GM21381 (cell line): ENCODE results near the gene CRCP.
"Not testable (repeated sequence)": the region's sequence is repeated elsewhere in the genome, so short reads cannot be mapped to it uniquely, and the experiment has no call there.

Experiments
- ATAC-seq: cut with Tn5 transposase; IDR thresholded peaks from one replicate; pipeline ENCODE4 v1.9.1; 2021; ENCODE audit warnings: mild to moderate bottlenecking, moderate library complexity; ENCODE audit not compliant: unreplicated experiment

The CRCP gene

GRCh38 chr7:66152371-66153191 lies 37.9 kb downstream of the CRCP start:
- ATAC-seq, result no peak

GRCh38 chr7:66153691-66154090 lies 39.0 kb downstream of the CRCP start:
- no peak for ATAC-seq

GRCh38 chr7:66156035-66156434 lies 41.4 kb downstream of the CRCP start:
- not testable (repeated sequence) for ATAC-seq

- no peak for ATAC-seq
Observed at GRCh38 chr7:66157060-66157459, 42.4 kb downstream of the CRCP start.

- ATAC-seq, result no peak
Observed at GRCh38 chr7:66162622-66163021, 48.0 kb downstream of the CRCP start.

- no peak for ATAC-seq
Observed at GRCh38 chr7:66163186-66163610, 48.6 kb downstream of the CRCP start.

- ATAC-seq, result no peak
Observed at GRCh38 chr7:66164356-66164755, 49.7 kb downstream of the CRCP start.

- no peak for ATAC-seq
Observed at GRCh38 chr7:66167773-66168387, 53.2 kb downstream of the CRCP start.

- no peak for ATAC-seq
Observed at GRCh38 chr7:66169616-66170015, 55.0 kb downstream of the CRCP start.

- no peak for ATAC-seq
Observed at GRCh38 chr7:66170309-66171231, 55.9 kb downstream of the CRCP start.

GRCh38 chr7:66172536-66173401 lies 58.1 kb downstream of the CRCP start:
- ATAC-seq, result not testable (repeated sequence)

GRCh38 chr7:66173856-66174255 lies 59.2 kb downstream of the CRCP start:
- no peak for ATAC-seq

GRCh38 chr7:66175006-66175405 lies 60.4 kb downstream of the CRCP start:
- ATAC-seq, result not testable (repeated sequence)

- ATAC-seq, result no peak
Observed at GRCh38 chr7:66176914-66177313, 62.3 kb downstream of the CRCP start.

GRCh38 chr7:66178258-66178657 lies 63.6 kb downstream of the CRCP start:
- no peak for ATAC-seq

GRCh38 chr7:66181329-66181728 lies 66.7 kb downstream of the CRCP start:
- ATAC-seq, result no peak

- no peak for ATAC-seq
Observed at GRCh38 chr7:66181845-66182244, 67.2 kb downstream of the CRCP start.

- no peak for ATAC-seq
Observed at GRCh38 chr7:66182920-66183319, 68.3 kb downstream of the CRCP start.

GRCh38 chr7:66183700-66184099 lies 69.1 kb downstream of the CRCP start:
- ATAC-seq, result no peak

GRCh38 chr7:66185680-66186187 lies 71.1 kb downstream of the CRCP start:
- ATAC-seq, result no peak
